ENCODE results near the gene OTOA.

GRCh38 chr16:21683184-21683583 is 19.4 kb downstream of the OTOA start:
- no peak for TF ChIP-seq POLR2A (IDR thresholded peaks at IDR 0.05)
- no peak for TF ChIP-seq CTCF (IDR thresholded peaks at IDR 0.05)
